Endodermal cell (in vitro differentiated cells): ENCODE data around the gene CAMTA1. TPM values are rescaled to one million over a fixed set of nuclear protein-coding genes. Genes with fewer than 3 reads are reported as not detected.

Experiments
- DNase-seq: peaks from one replicate; pipeline ENCODE4 v3.0.0-alpha.2; 2017
- H3K27ac ChIP-seq: 2 replicates; pipeline ENCODE4 v1.5.1; 2013; ENCODE audit warnings: mild to moderate bottlenecking, low read depth, low read length, moderate library complexity
- H3K27me3 ChIP-seq: 2 replicates; pipeline ENCODE4 v1.6.1; 2013; ENCODE audit warnings: mild to moderate bottlenecking, low read length, moderate library complexity; ENCODE audit not compliant: insufficient read depth, control insufficient read depth, poor library complexity, severe bottlenecking
- H3K36me3 ChIP-seq: 2 replicates; pipeline ENCODE4 v1.7.0; 2013; ENCODE audit warnings: mild to moderate bottlenecking, low read length, moderate library complexity; ENCODE audit not compliant: control insufficient read depth, insufficient read depth
- H3K4me1 ChIP-seq: one replicate; pipeline ENCODE4 v1.7.0; 2013; ENCODE audit warnings: low read length; ENCODE audit not compliant: control insufficient read depth, insufficient read depth
- H3K4me3 ChIP-seq: 2 replicates; pipeline ENCODE4 v1.5.1; 2013; ENCODE audit warnings: mild to moderate bottlenecking, low read length, moderate library complexity
- H3K9ac ChIP-seq: 2 replicates; pipeline ENCODE4 v1.6.1; 2013; ENCODE audit warnings: mild to moderate bottlenecking, low read length, moderate library complexity; ENCODE audit not compliant: poor library complexity, severe bottlenecking; ENCODE audit errors: extremely low read depth
- H3K9me3 ChIP-seq: 2 replicates; pipeline ENCODE4 v1.6.1; 2013; ENCODE audit warnings: mild to moderate bottlenecking, low read length, moderate library complexity; ENCODE audit not compliant: control insufficient read depth
- H3K27ac Mint-ChIP-seq: 2 replicates; pipeline ENCODE4 v1.8.0; 2020; ENCODE audit warnings: mixed read lengths
- H3K27me3 Mint-ChIP-seq: 2 replicates; pipeline ENCODE4 v1.8.0; 2021; ENCODE audit warnings: mild to moderate bottlenecking, mixed read lengths; ENCODE audit not compliant: insufficient read depth
- H3K36me3 Mint-ChIP-seq: 2 replicates; pipeline ENCODE4 v1.8.0; 2020; ENCODE audit warnings: low read depth, mixed read lengths
- H3K4me1 Mint-ChIP-seq: 2 replicates; pipeline ENCODE4 v1.8.0; 2020; ENCODE audit warnings: mixed read lengths
- H3K4me3 Mint-ChIP-seq: 2 replicates; pipeline ENCODE4 v1.8.0; 2020; ENCODE audit warnings: mild to moderate bottlenecking, moderate library complexity, mixed read lengths
- H3K9me3 Mint-ChIP-seq: 2 replicates; pipeline ENCODE4 v1.8.0; 2020; ENCODE audit warnings: mild to moderate bottlenecking, mixed read lengths
- CTCF ChIP-seq: fragments of 200-600 bp; sonication (generic); conservative IDR thresholded peaks from 2 replicates; pipeline ENCODE4 v1.5.0; 2021; ENCODE audit warnings: antibody characterized with exemption, mild to moderate bottlenecking
- WGBS, 2 experiments: methylation state at CpG; one replicate each; pipeline versions ENCODE4 v1.1.5 to v1.1.7; 2013; ENCODE audit warnings: missing lambda C conversion rate in 2 of 2, mixed read lengths in 1 of 2; ENCODE audit not compliant: insufficient coverage in 1 of 2, insufficient read length in 1 of 2; 5-methylcytosine and 5-hydroxymethylcytosine counted together
- total RNA-seq, 2 donors: library from RNA; stranded (reverse); fragmentation: NEBNext Ultra II Directional in 1 of 2; extraction: Animal tissue kit (Norgen Biotek cat#: 25700) in 1 of 2; gene quantifications; 2 replicates in 1 of 2; 3 replicates in 1 of 2; pipeline ENCODE4 v1.2.1, GENCODE V29; 2021

Gene CAMTA1
- total RNA-seq, 2 donors from 2014 or later = 123 to 137 TPM

GRCh38 chr1:7389906-7390603, 604.8 kb downstream of the CAMTA1 start:
- Mint-ChIP-seq H3K27me3 (peaks cover 1% of the 10 kb centered on the region), H3K9me3 (peaks cover 1% of the 10 kb centered on the region), H3K36me3 (no peaks in the 10 kb centered on the region), H3K27ac (no peak overlapping the region), H3K4me1 (peaks cover 7% of the 10 kb centered on the region), H3K4me3 (no peak overlapping the region)
- TF ChIP-seq CTCF = no peak
- WGBS, 2 experiments = 87 to 92% methylated on average over 6 to 15 of the region's 15 CpGs
- Histone ChIP-seq H3K27ac (no peak overlapping the region), H3K9me3 (peaks cover 3% of the 10 kb centered on the region), H3K4me1 (peaks cover 13% of the 10 kb centered on the region), H3K27me3 (no peaks in the 10 kb centered on the region), H3K9ac (no peak overlapping the region), H3K4me3 (no peak overlapping the region), H3K36me3 (no peaks in the 10 kb centered on the region)
- peak; percentile 29 for DNase-seq

- no peaks in the 10 kb centered on the region for H3K27me3 ChIP-seq
- DNase-seq = peak; percentile 33
- peaks cover 7% of the 10 kb centered on the region for H3K4me1 Mint-ChIP-seq
- H3K9me3 Mint-ChIP-seq = peaks cover 6% of the 10 kb centered on the region
- H3K27ac Mint-ChIP-seq = no peak overlapping the region
- no peaks in the 10 kb centered on the region for H3K36me3 ChIP-seq
- no peak overlapping the region for H3K27ac ChIP-seq
- H3K9ac ChIP-seq = no peak overlapping the region
- peaks cover 13% of the 10 kb centered on the region for H3K4me1 ChIP-seq
- peaks cover 8% of the 10 kb centered on the region for H3K9me3 ChIP-seq
- TF ChIP-seq CTCF = no peak
- WGBS, 2 experiments = 92 to 95% methylated on average over 7 of the region's 7 CpGs
- no peak overlapping the region for H3K4me3 ChIP-seq
- H3K36me3 Mint-ChIP-seq = no peaks in the 10 kb centered on the region
- no peaks in the 10 kb centered on the region for H3K27me3 Mint-ChIP-seq
- no peak overlapping the region for H3K4me3 Mint-ChIP-seq
These were observed 605.3 kb downstream of the CAMTA1 start for GRCh38 chr1:7390604-7391000.

- no peak overlapping the region for H3K9ac ChIP-seq
- DNase-seq = no peak
- H3K36me3 Mint-ChIP-seq = no peaks in the 10 kb centered on the region
- TF ChIP-seq CTCF = no peak
- peaks cover 11% of the 10 kb centered on the region for H3K9me3 ChIP-seq
- peaks cover 19% of the 10 kb centered on the region for H3K9me3 Mint-ChIP-seq
- 100% methylated on average over 1 of the region's 1 CpG for WGBS, 2 experiments
- H3K4me1 Mint-ChIP-seq = no peaks in the 10 kb centered on the region
- peaks cover 6% of the 10 kb centered on the region for H3K4me1 ChIP-seq
- no peak overlapping the region for H3K4me3 Mint-ChIP-seq
- H3K27ac ChIP-seq = no peak overlapping the region
- no peaks in the 10 kb centered on the region for H3K36me3 ChIP-seq
- no peak overlapping the region for H3K27ac Mint-ChIP-seq
- H3K4me3 ChIP-seq = no peak overlapping the region
- H3K27me3 ChIP-seq = no peaks in the 10 kb centered on the region
- no peaks in the 10 kb centered on the region for H3K27me3 Mint-ChIP-seq
These were observed 607.9 kb downstream of the CAMTA1 start for GRCh38 chr1:7393136-7393535.
